T47D (cell line): ENCODE data around the gene CRYBG1.
"Not testable (repeated sequence)": the region's sequence is repeated elsewhere in the genome, so short reads cannot be mapped to it uniquely, and the experiment has no call there.

ENCODE experiments used
- DNase-seq, 2 experiments: peaks; one replicate each; pipeline versions ENCODE4 v3.0.0 to v3.0.0-alpha.2; 2011 to 2012; ENCODE audit warnings: low read depth in 1 of 2, low spot score in 1 of 2
- JUND ChIP-seq: IDR thresholded peaks from 2 replicates; pipeline ENCODE4 v1.6.1; 2012; ENCODE audit warnings: low read depth
- in situ Hi-C: cut with HindIII; loops from 2 replicates; pipeline ENCODE4 v1.10.0; 2016; ENCODE audit warnings: low sequenced_read_pairs, low pct_unique_long_range_greater_than_20kb

CRYBG1 gene

GRCh38 chr6:106572875-106573585, 212.5 kb downstream of the CRYBG1 start:
- no peak for TF ChIP-seq JUND
- DNase-seq, result no peak
- in situ Hi-C loops, result no loop called here

GRCh38 chr6:106574741-106575458, 214.4 kb downstream of the CRYBG1 start:
- TF ChIP-seq JUND, result no peak
- in situ Hi-C loops, result no loop called here

GRCh38 chr6:106579281-106579680, 218.8 kb downstream of the CRYBG1 start:
- in situ Hi-C loops, result no loop called here
- TF ChIP-seq JUND, result no peak
- DNase-seq, result no peak

More at GRCh38 chr6:106574741-106575458, 214.4 kb downstream of the CRYBG1 start:
- peak in 1 of 2 experiments; percentile 56 for DNase-seq

- in situ Hi-C loops, result no loop called here
Observed at GRCh38 chr6:106581468-106581867, 221.0 kb downstream of the CRYBG1 start.

GRCh38 chr6:106586815-106587415, 226.4 kb downstream of the CRYBG1 start:
- no peak for DNase-seq
- TF ChIP-seq JUND, result no peak
- in situ Hi-C loops, result no loop called here

More at GRCh38 chr6:106581468-106581867, 221.0 kb downstream of the CRYBG1 start:
- no peak for DNase-seq
- no peak for TF ChIP-seq JUND

- DNase-seq, in situ Hi-C loops: not testable (repeated sequence)
Observed at GRCh38 chr6:106588937-106589336, 228.4 kb downstream of the CRYBG1 start.

GRCh38 chr6:106591111-106591825, 230.8 kb downstream of the CRYBG1 start:
- peak in 1 of 2 experiments; percentile 72 for DNase-seq
- in situ Hi-C loops, result no loop called here
- TF ChIP-seq JUND, result no peak

- no peak for DNase-seq
- in situ Hi-C loops, result no loop called here
- no peak for TF ChIP-seq JUND
Observed at GRCh38 chr6:106599440-106599839, 238.9 kb downstream of the CRYBG1 start.

- TF ChIP-seq JUND, result no peak
- in situ Hi-C loops, result no loop called here
- no peak for DNase-seq
Observed at GRCh38 chr6:106600329-106600728, 239.8 kb downstream of the CRYBG1 start.

- in situ Hi-C loops, result no loop called here
- TF ChIP-seq JUND, result no peak
- peak in 1 of 2 experiments; percentile 80 for DNase-seq
Observed at GRCh38 chr6:106608080-106608668, 247.7 kb downstream of the CRYBG1 start.

- in situ Hi-C loops, result no loop called here
- no peak for TF ChIP-seq JUND
- DNase-seq, result peak in 1 of 2 experiments; percentile 55
Observed at GRCh38 chr6:106609699-106610098, 249.2 kb downstream of the CRYBG1 start.

GRCh38 chr6:106611030-106611429, 250.5 kb downstream of the CRYBG1 start:
- TF ChIP-seq JUND, result no peak
- in situ Hi-C loops, result no loop called here
- no peak for DNase-seq
